Transverse colon (tissue), 4 donors: Measurements from ENCODE around the gene PDGFD. TPM values are rescaled to one million over a fixed set of nuclear protein-coding genes. Genes with fewer than 3 reads are reported as not detected.

Experiments
- DNase-seq: peaks from one replicate; pipeline ENCODE4 v3.0.0-alpha.2; 2019
- H3K27ac ChIP-seq, 4 donors: fragments of 200-600 bp; sonication (generic); 2 replicates each; pipeline ENCODE4 v1.5.1; 2016 to 2018; ENCODE audit warnings: inconsistent platforms in 4 of 4
- H3K27me3 ChIP-seq: fragments of 200-600 bp; sonication (generic); 2 replicates; pipeline ENCODE4 v1.5.1; 2017; ENCODE audit warnings: inconsistent platforms
- H3K36me3 ChIP-seq, 4 donors: fragments of 200-600 bp; sonication (generic); 2 replicates each; pipeline ENCODE4 v1.5.1; 2017 to 2019; ENCODE audit warnings: inconsistent platforms in 4 of 4
- H3K4me1 ChIP-seq, 4 donors: fragments of 200-600 bp; sonication (generic); 2 replicates each; pipeline ENCODE4 v1.5.1; 2017 to 2020; ENCODE audit warnings: inconsistent platforms in 4 of 4
- H3K4me3 ChIP-seq, 4 donors: fragments of 200-600 bp; sonication (generic); 1 replicate in 1 of 4; 2 replicates in 3 of 4; pipeline versions ENCODE4 v1.5.1 to v1.6.1; 2017 to 2019; ENCODE audit warnings: inconsistent platforms in 4 of 4
- H3K9me3 ChIP-seq, 2 donors: fragments of 200-600 bp; sonication (generic); 2 replicates each; pipeline ENCODE4 v1.5.1; 2017 to 2019; ENCODE audit warnings: inconsistent platforms in 2 of 2
- CTCF ChIP-seq, 5 experiments: fragments of 200-600 bp in 3 of 5; fragments of 450-650 bp in 2 of 5; sonication (generic) in 3 of 5; IDR thresholded peaks; 1 replicate in 2 of 5; 2 replicates in 3 of 5; pipeline ENCODE4 v1.5.1; 2016 to 2017; ENCODE audit warnings: antibody characterized with exemption in 5 of 5, inconsistent platforms in 3 of 5, mild to moderate bottlenecking in 2 of 5, moderate library complexity in 1 of 5
- EP300 ChIP-seq: sonication (generic); formaldehyde crosslinking; IDR thresholded peaks from one replicate; pipeline ENCODE4 v1.6.1; 2017; ENCODE audit warnings: antibody characterized with exemption, low read depth
- POLR2A ChIP-seq: fragments of 450-650 bp; IDR thresholded peaks from one replicate; pipeline ENCODE4 v1.6.1; 2016; ENCODE audit warnings: antibody characterized with exemption, mild to moderate bottlenecking, moderate library complexity
- POLR2AphosphoS5 ChIP-seq, 3 donors: sonication (generic); formaldehyde crosslinking; IDR thresholded peaks; one replicate each; pipeline ENCODE4 v1.6.1; 2016; ENCODE audit warnings: antibody characterized with exemption in 3 of 3
- WGBS, 2 donors: methylation state at CpG; one replicate each; pipeline ENCODE4 v1.1.5; 2018; ENCODE audit warnings: low coverage in 1 of 2; 5-methylcytosine and 5-hydroxymethylcytosine counted together
- in situ Hi-C, 4 donors: fragments of 200-750 bp; cut with MboI; loops; one replicate each; pipeline versions ENCODE4 v1.15.0 to v1.15.1; 2017; ENCODE audit warnings: low sequenced_read_pairs in 3 of 4, low pct_ligation_motif_present in 1 of 4, low pct_unique_long_range_greater_than_20kb in 1 of 4
- intact Hi-C: fragments of 100-400 bp; cut with DNase I; formaldehyde crosslinking; loops from one replicate; pipeline ENCODE4 v1.15.1; 2023; ENCODE audit warnings: low total_unique reads
- total RNA-seq, 4 donors: library from RNA; depleted of rRNA; stranded (reverse); fragments of >200 nt; gene quantifications; one replicate each; pipeline ENCODE4 v1.1.0, GENCODE V29; 2016

Gene PDGFD
- total RNA-seq, 4 donors from 2014 or later, result 2.3 to 6.0 (median 3.8) TPM; not detected in 1

- Histone ChIP-seq H3K9me3 (no peaks in the 10 kb centered on the region), H3K27me3 (no peaks in the 10 kb centered on the region), H3K4me1 (no peaks in the 10 kb centered on the region), H3K4me3 (no peak overlapping the region), H3K36me3 (no peaks in the 10 kb centered on the region), H3K27ac (peak overlapping the region in 1 of 4 donors; percentile 27)
- DNase-seq, result no peak
- in situ Hi-C loops, result no loop called here
- intact Hi-C loops, result no loop called here
- WGBS, 2 donors, result 63% methylated on average over 2 of the region's 2 CpGs
- no peak for TF ChIP-seq POLR2AphosphoS5 (IDR thresholded peaks at IDR 0.05)
These were observed 260.2 kb downstream of the PDGFD start for GRCh38 chr11:103903621-103904323.

- Histone ChIP-seq H3K27me3 (no peaks in the 10 kb centered on the region), H3K4me3 (no peak overlapping the region), H3K9me3 (no peaks in the 10 kb centered on the region), H3K27ac (no peak overlapping the region), H3K36me3 (no peaks in the 10 kb centered on the region), H3K4me1 (no peaks in the 10 kb centered on the region)
- WGBS, 2 donors, result 50 to 76% methylated on average over 1 of the region's 1 CpG
- DNase-seq, result no peak
- in situ Hi-C loops (no loop called here), intact Hi-C loops (no loop called here)
- TF ChIP-seq POLR2A (no peak), POLR2AphosphoS5 (IDR thresholded peaks at IDR 0.05) (no peak), CTCF (IDR thresholded peaks at IDR 0.05) (no peak), EP300 (no peak)
These were observed 261.0 kb downstream of the PDGFD start for GRCh38 chr11:103902994-103903393.

- WGBS, 2 donors, result 89% methylated on average over 1 of the region's 1 CpG
- Histone ChIP-seq H3K4me1 (no peaks in the 10 kb centered on the region), H3K27me3 (no peaks in the 10 kb centered on the region), H3K4me3 (no peak overlapping the region), H3K27ac (no peak overlapping the region), H3K9me3 (no peaks in the 10 kb centered on the region), H3K36me3 (no peaks in the 10 kb centered on the region)
- intact Hi-C loops (no loop called here), in situ Hi-C loops (no loop called here)
- TF ChIP-seq POLR2A (no peak), POLR2AphosphoS5 (IDR thresholded peaks at IDR 0.05) (no peak), EP300 (no peak), CTCF (IDR thresholded peaks at IDR 0.05) (no peak)
- DNase-seq, result no peak
These were observed 262.3 kb downstream of the PDGFD start for GRCh38 chr11:103901656-103902055.

GRCh38 chr11:103898577-103899336 lies 265.2 kb downstream of the PDGFD start:
- Histone ChIP-seq H3K4me1 (no peaks in the 10 kb centered on the region), H3K27ac (peak overlapping the region in 1 of 4 donors; percentile 19), H3K4me3 (no peak overlapping the region), H3K36me3 (no peaks in the 10 kb centered on the region), H3K27me3 (no peaks in the 10 kb centered on the region), H3K9me3 (no peaks in the 10 kb centered on the region)
- TF ChIP-seq CTCF (IDR thresholded peaks at IDR 0.05) (no peak), POLR2A (no peak), EP300 (no peak), POLR2AphosphoS5 (IDR thresholded peaks at IDR 0.05) (no peak)
- intact Hi-C loops, result no loop called here
- no peak for DNase-seq
- 53 to 77% methylated on average over 3 to 5 of the region's 5 CpGs for WGBS, 2 donors
- in situ Hi-C loops, result no loop called here
